ENCODE data around the gene CGB3. TPM values are rescaled to one million over a fixed set of nuclear protein-coding genes. Genes with fewer than 3 reads are reported as not detected.
"Not testable (repeated sequence)": the region's sequence is repeated elsewhere in the genome, so short reads cannot be mapped to it uniquely, and the experiment has no call there.

Gene CGB3
- not detected for total RNA-seq (ENCODE audit: unreplicated experiment)
- long read RNA-seq = 0 reads

DNA sequence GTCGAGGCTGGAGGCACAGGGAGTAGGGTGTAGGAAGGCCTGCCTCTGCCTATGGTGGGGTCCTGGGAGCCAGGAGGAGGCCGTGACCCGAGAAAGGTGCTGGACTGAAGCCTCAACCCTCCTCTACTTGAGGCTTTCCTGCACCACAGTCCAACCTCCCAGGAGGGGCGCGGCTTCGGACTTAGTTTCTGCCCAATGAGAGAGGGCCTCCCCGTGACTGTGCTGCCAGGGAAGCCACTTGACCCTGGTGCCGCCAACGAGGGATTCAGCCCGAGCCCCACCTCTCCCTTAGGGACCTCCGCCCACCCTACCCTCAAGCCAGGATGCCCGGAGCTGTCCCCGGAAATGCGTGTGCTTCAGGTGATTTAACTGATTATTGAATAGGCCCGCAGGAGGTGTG, at the start of gene CGB3:
TSS of gene CGB3 (minus strand) at position 101 of the 400 bp plus-strand sequence. CDS start 362 bp downstream, outside the sequence.
- not testable (repeated sequence) for H3K27me3 Mint-ChIP-seq (ENCODE audit: unreplicated experiment); H3K27ac Mint-ChIP-seq (ENCODE audit: unreplicated experiment); H3K4me3 Mint-ChIP-seq (ENCODE audit: unreplicated experiment); H3K36me3 Mint-ChIP-seq (ENCODE audit: low read depth, unreplicated experiment); DNase-seq (ENCODE audit: low spot score); H3K9me3 Mint-ChIP-seq (ENCODE audit: unreplicated experiment); H3K4me1 Mint-ChIP-seq (ENCODE audit: unreplicated experiment)

GRCh38 chr19:49071860-49072547, 47.9 kb upstream of the CGB3 start:
- TF ChIP-seq, protein P1, sequence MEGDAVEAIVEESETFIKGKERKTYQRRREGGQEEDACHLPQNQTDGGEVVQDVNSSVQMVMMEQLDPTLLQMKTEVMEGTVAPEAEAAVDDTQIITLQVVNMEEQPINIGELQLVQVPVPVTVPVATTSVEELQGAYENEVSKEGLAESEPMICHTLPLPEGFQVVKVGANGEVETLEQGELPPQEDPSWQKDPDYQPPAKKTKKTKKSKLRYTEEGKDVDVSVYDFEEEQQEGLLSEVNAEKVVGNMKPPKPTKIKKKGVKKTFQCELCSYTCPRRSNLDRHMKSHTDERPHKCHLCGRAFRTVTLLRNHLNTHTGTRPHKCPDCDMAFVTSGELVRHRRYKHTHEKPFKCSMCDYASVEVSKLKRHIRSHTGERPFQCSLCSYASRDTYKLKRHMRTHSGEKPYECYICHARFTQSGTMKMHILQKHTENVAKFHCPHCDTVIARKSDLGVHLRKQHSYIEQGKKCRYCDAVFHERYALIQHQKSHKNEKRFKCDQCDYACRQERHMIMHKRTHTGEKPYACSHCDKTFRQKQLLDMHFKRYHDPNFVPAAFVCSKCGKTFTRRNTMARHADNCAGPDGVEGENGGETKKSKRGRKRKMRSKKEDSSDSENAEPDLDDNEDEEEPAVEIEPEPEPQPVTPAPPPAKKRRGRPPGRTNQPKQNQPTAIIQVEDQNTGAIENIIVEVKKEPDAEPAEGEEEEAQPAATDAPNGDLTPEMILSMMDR (IDR thresholded peaks at IDR 0.05; ENCODE audit: unreplicated experiment) = no peak
- H3K4me3 Mint-ChIP-seq (ENCODE audit: unreplicated experiment) = no peak overlapping the region

DNA sequence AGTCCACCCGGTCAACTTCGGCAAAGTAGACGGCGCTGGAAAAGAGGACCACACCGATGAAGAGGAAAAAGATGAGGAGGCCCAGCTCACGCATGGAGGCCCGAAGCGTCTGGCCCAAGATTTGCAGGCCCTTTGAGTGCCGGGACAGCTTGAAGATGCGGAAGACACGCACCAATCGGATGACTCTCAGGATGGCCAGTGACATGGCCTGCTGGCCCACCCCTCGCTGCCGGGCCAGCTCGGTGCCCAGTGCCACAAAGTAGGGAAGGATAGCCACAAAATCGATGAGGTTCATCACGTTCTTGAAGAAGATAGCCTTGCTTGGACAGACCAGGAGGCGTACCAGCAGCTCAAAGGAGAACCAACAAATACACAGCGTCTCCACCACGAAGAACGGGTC, 46.3 kb upstream of the CGB3 start:
- H3K36me3 Mint-ChIP-seq (ENCODE audit: low read depth, unreplicated experiment) = peaks cover 22% of the 10 kb centered on the region
- H3K27ac Mint-ChIP-seq (ENCODE audit: unreplicated experiment) = no peak overlapping the region
- peaks cover 26% of the 10 kb centered on the region for H3K27me3 Mint-ChIP-seq (ENCODE audit: unreplicated experiment)
- H3K4me3 Mint-ChIP-seq (ENCODE audit: unreplicated experiment) = peak overlapping the region; percentile 29
- TF ChIP-seq, protein P1 (IDR thresholded peaks at IDR 0.05; ENCODE audit: unreplicated experiment) = no peak
- H3K4me1 Mint-ChIP-seq (ENCODE audit: unreplicated experiment) = peaks cover 5% of the 10 kb centered on the region
- no peaks in the 10 kb centered on the region for H3K9me3 Mint-ChIP-seq (ENCODE audit: unreplicated experiment)
- no peak for DNase-seq (ENCODE audit: low spot score)

More at GRCh38 chr19:49071860-49072547, 47.9 kb upstream of the CGB3 start:
- H3K27me3 Mint-ChIP-seq (ENCODE audit: unreplicated experiment) = peaks cover 20% of the 10 kb centered on the region
- no peak overlapping the region for H3K27ac Mint-ChIP-seq (ENCODE audit: unreplicated experiment)
- peaks cover 22% of the 10 kb centered on the region for H3K36me3 Mint-ChIP-seq (ENCODE audit: low read depth, unreplicated experiment)
- DNase-seq (ENCODE audit: low spot score) = no peak
- H3K9me3 Mint-ChIP-seq (ENCODE audit: unreplicated experiment) = no peaks in the 10 kb centered on the region
- peaks cover 3% of the 10 kb centered on the region for H3K4me1 Mint-ChIP-seq (ENCODE audit: unreplicated experiment)

DNA sequence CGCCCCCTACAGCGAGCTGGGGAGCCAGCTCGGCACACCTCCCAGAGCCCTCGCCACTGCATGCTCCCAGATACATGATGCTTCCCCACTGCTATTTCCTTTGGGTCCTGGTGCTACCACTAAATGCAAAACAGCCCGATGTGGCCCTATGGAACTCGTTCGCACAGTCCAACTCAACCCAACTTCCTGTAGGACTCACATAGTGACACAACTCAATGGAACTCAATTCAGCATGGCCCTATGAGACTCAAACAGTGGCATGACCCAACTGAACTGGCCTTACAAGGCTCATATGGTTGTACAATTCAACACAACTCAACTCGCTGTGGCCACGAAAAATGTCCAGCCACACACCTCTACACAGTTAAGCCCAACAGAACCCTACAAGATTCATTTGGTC, 44.9 kb upstream of the CGB3 start:
- no peak for DNase-seq (ENCODE audit: low spot score)
- H3K27ac Mint-ChIP-seq (ENCODE audit: unreplicated experiment) = no peak overlapping the region
- H3K4me3 Mint-ChIP-seq (ENCODE audit: unreplicated experiment) = peak overlapping the region; percentile 6
- H3K36me3 Mint-ChIP-seq (ENCODE audit: low read depth, unreplicated experiment) = peaks cover 22% of the 10 kb centered on the region
- H3K27me3 Mint-ChIP-seq (ENCODE audit: unreplicated experiment) = peaks cover 26% of the 10 kb centered on the region
- no peaks in the 10 kb centered on the region for H3K9me3 Mint-ChIP-seq (ENCODE audit: unreplicated experiment)
- peaks cover 5% of the 10 kb centered on the region for H3K4me1 Mint-ChIP-seq (ENCODE audit: unreplicated experiment)
- TF ChIP-seq, protein P1 (IDR thresholded peaks at IDR 0.05; ENCODE audit: unreplicated experiment) = no peak

GRCh38 chr19:49067554-49067953, 43.4 kb upstream of the CGB3 start:
- H3K9me3 Mint-ChIP-seq (ENCODE audit: unreplicated experiment) = no peaks in the 10 kb centered on the region
- H3K36me3 Mint-ChIP-seq (ENCODE audit: low read depth, unreplicated experiment) = peaks cover 13% of the 10 kb centered on the region
- no peak for DNase-seq (ENCODE audit: low spot score)
- H3K27me3 Mint-ChIP-seq (ENCODE audit: unreplicated experiment) = peaks cover 18% of the 10 kb centered on the region
- TF ChIP-seq, protein P1 (IDR thresholded peaks at IDR 0.05; ENCODE audit: unreplicated experiment) = no peak
- H3K27ac Mint-ChIP-seq (ENCODE audit: unreplicated experiment) = no peak overlapping the region
- H3K4me3 Mint-ChIP-seq (ENCODE audit: unreplicated experiment) = no peak overlapping the region
- H3K4me1 Mint-ChIP-seq (ENCODE audit: unreplicated experiment) = peaks cover 2% of the 10 kb centered on the region
